Suprapubic skin (tissue), 4 donors: ENCODE measurements around the gene CEP126.

ENCODE experiments used
- POLR2A ChIP-seq, 2 donors: fragments of 450-650 bp; IDR thresholded peaks; one replicate each; pipeline ENCODE4 v1.6.1; 2017; ENCODE audit warnings: antibody characterized with exemption in 2 of 2, mild to moderate bottlenecking in 2 of 2, moderate library complexity in 2 of 2
- POLR2AphosphoS5 ChIP-seq, 3 donors: sonication (generic); formaldehyde crosslinking; IDR thresholded peaks; one replicate each; pipeline ENCODE4 v1.6.1; 2017; ENCODE audit warnings: antibody characterized with exemption in 3 of 3

- TF ChIP-seq POLR2AphosphoS5 (IDR thresholded peaks at IDR 0.05) (no peak), POLR2A (IDR thresholded peaks at IDR 0.05) (no peak)
Observed at GRCh38 chr11:101974771-101975170, 60.0 kb downstream of the CEP126 start.
